ENCODE measurements around the gene KIF18B.

The KIF18B gene

DNA sequence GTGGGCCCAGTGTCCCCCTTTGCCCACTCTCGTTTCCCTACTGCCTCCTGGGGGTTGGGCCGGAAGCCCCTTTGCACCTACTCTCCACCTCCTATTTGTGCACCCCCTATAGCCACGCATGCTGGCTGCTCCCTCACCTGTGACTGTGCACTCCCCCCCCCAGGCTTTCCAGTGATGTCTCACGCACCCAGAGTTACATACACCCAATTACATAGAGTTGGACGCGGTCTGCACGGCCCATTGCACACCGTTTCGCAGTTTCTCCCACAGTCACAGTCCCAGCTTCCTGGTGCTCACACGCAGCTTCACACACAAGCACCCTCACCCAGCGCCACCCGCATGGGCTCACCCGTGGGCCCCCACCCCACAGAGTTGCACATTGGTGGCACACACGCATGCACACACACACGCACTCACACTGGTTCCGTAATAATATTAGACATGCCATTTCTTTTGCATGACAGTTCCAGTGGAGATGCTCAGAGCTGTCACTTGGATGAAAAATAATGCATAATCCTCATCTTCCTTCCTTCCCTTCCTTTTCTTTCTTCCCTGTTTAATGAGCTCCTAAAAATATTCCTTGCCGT, 42.1 kb upstream of the KIF18B start:
- TF ChIP-seq, protein P1, sequence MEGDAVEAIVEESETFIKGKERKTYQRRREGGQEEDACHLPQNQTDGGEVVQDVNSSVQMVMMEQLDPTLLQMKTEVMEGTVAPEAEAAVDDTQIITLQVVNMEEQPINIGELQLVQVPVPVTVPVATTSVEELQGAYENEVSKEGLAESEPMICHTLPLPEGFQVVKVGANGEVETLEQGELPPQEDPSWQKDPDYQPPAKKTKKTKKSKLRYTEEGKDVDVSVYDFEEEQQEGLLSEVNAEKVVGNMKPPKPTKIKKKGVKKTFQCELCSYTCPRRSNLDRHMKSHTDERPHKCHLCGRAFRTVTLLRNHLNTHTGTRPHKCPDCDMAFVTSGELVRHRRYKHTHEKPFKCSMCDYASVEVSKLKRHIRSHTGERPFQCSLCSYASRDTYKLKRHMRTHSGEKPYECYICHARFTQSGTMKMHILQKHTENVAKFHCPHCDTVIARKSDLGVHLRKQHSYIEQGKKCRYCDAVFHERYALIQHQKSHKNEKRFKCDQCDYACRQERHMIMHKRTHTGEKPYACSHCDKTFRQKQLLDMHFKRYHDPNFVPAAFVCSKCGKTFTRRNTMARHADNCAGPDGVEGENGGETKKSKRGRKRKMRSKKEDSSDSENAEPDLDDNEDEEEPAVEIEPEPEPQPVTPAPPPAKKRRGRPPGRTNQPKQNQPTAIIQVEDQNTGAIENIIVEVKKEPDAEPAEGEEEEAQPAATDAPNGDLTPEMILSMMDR (IDR thresholded peaks at IDR 0.05) = no peak
- H3K9me3 ChIP-seq = no peaks in the 10 kb centered on the region
- H3K4me3 ChIP-seq (ENCODE audit: low read depth in 1 of 2, low read length in 1 of 2) = no peak overlapping the region

DNA sequence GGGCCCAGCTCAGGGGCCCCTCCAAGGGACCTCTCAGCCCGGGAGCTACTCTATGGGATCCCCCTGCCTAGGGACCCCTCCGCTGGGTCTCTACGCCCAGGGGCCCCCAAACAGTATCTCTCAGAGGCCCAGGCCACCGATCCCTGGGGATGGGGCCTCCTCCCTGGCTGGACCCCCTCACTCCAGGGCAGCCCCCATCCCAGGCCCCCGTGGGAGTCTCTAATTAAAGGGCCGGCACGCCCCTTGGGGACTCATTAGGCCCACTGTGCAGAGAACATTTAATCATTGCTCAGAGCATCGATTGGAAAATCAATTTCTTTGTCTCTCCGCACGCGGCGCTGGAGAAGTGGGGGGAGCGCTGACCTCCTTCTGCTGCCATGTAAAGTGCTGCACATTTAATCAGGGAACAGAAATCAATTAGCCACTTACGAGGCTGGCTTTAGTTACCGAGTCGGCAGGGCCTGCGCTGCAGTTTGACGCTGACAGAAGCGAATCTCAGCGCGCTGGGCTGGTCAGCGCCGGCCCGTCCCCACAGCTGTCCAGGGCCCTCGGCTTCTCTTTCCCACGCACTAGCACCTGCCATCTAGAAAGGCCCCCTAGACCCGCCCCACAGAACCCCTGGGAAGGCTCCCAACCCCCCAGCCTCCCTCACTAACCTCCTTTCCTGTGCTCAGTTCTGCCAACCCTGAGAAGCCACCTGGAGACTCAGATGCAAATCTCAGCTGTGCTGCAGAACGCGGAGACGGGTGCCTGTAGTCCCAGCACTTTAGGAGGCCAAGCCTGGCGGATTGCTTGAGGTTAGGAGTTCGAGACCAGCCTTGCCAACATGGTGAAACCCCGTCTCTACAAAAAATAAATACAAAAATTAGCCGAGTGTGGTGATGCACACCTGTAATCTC, 40.7 kb upstream of the KIF18B start:
- Histone ChIP-seq H3K27ac (no peak overlapping the region), H3K27me3 (peaks cover 83% of the 10 kb centered on the region), H3K4me1 (ENCODE audit: control insufficient read depth in 1 of 2, insufficient read depth in 1 of 2, low read depth in 1 of 2, low read length in 1 of 2) (no peaks in the 10 kb centered on the region), H3K36me3 (no peaks in the 10 kb centered on the region), H3K4me3 (ENCODE audit: low read depth in 1 of 2, low read length in 1 of 2) (no peak overlapping the region), H3K9me3 (no peaks in the 10 kb centered on the region)
- TF ChIP-seq, protein P1 (IDR thresholded peaks at IDR 0.05) = no peak

More for the DNA sequence above, 42.1 kb upstream of the KIF18B start:
- peaks cover 92% of the 10 kb centered on the region for H3K27me3 ChIP-seq
- H3K4me1 ChIP-seq (ENCODE audit: control insufficient read depth in 1 of 2, insufficient read depth in 1 of 2, low read depth in 1 of 2, low read length in 1 of 2) = no peaks in the 10 kb centered on the region
- no peaks in the 10 kb centered on the region for H3K36me3 ChIP-seq
- H3K27ac ChIP-seq = no peak overlapping the region

DNA sequence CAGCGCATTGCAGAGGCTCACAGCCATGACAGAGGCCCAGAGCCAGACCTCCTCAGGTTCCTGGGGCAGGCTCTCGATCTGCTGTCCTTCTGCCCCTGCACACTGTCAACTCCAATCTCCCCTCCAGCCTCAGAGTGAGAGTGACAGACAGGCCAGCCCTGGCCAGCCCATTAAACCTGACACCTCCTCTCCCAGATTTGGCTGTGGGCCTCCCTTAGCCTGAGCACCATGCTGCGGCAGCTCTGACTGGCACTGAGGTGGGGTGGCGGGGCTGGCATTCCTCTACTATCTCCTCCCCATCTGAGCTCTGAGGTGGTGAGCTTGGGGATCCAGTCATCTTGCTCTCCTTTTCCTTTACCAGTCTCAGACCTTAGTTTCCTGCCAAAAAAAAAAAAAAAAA, 36.0 kb upstream of the KIF18B start:
- Histone ChIP-seq H3K27me3 (peaks cover 86% of the 10 kb centered on the region), H3K4me3 (ENCODE audit: low read depth in 1 of 2, low read length in 1 of 2) (no peak overlapping the region), H3K36me3 (no peaks in the 10 kb centered on the region), H3K9me3 (no peaks in the 10 kb centered on the region), H3K27ac (no peak overlapping the region), H3K4me1 (ENCODE audit: control insufficient read depth in 1 of 2, insufficient read depth in 1 of 2, low read depth in 1 of 2, low read length in 1 of 2) (no peaks in the 10 kb centered on the region)
- TF ChIP-seq, protein P1 (IDR thresholded peaks at IDR 0.05) = no peak

DNA sequence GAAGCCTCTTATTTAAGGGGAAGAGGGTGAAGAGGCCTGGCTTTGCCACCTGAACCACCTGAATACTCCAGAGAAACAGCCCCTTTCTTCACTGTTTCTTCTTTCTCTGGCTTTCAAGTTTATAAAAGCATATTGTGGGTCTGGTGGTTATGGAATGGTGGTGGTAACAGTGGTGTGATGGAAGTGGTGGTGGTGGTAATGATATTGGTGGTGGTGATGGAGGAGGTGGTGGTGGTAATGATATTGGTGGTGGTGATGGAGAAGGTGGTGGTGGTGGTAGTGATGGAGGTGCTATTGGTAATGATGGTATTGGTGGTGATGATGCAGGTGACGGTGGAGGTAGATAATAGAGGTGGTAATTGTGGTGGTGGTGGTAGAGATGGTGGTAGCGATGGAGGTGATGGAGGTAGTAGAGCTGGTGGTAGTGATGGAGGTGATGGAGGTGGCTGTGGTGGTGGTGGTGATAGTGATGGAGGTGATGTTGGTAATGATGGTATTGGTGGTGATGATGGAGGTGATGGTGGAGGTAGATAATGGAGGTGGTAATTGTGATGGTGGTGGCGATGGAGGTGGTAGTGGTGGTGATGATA, 34.6 kb upstream of the KIF18B start:
- TF ChIP-seq, protein P1 (IDR thresholded peaks at IDR 0.05) = no peak
- H3K36me3 ChIP-seq = no peaks in the 10 kb centered on the region
- no peaks in the 10 kb centered on the region for H3K4me1 ChIP-seq (ENCODE audit: control insufficient read depth in 1 of 2, insufficient read depth in 1 of 2, low read depth in 1 of 2, low read length in 1 of 2)
- H3K4me3 ChIP-seq (ENCODE audit: low read depth in 1 of 2, low read length in 1 of 2) = no peak overlapping the region
- H3K27me3 ChIP-seq = peaks cover 86% of the 10 kb centered on the region
- H3K27ac ChIP-seq = no peak overlapping the region
- no peaks in the 10 kb centered on the region for H3K9me3 ChIP-seq

DNA sequence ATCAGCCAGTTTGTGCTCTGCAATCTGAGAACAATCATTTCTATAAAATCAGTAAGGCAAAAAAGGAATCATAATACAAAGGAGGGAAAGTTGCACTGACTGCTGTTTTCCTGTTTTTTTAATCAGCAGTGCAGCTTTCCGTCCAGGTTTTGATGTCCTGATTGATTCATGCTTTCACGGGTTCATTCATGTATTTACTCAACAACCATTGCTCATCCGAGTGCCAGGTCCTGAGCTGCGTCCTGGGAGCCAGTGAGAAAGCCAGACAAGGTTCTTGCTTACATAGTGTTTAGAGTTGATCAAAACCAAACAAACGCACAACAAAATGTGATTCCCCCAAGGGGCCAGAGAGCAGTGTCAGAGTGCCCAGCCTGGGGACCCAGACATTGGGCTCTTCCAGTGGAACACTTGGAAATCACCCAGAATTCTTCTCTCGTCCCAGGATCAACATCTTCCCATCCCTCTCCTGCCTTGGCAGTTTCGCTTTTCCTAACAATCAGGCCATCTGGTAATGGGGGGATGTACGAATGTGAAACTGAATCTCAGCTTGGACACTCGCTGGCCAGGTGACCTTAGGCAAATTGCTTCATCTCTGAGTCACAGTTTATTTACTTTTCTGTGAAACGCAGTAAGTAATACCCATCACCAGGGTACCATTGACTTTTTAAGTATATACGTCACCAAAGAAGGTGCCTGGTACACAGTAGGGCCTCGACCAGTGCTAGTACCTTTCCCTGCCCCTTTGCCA, 33.8 kb upstream of the KIF18B start:
- Histone ChIP-seq H3K4me1 (ENCODE audit: control insufficient read depth in 1 of 2, insufficient read depth in 1 of 2, low read depth in 1 of 2, low read length in 1 of 2) (no peaks in the 10 kb centered on the region), H3K27me3 (peaks cover 86% of the 10 kb centered on the region), H3K9me3 (no peaks in the 10 kb centered on the region), H3K27ac (no peak overlapping the region), H3K4me3 (ENCODE audit: low read depth in 1 of 2, low read length in 1 of 2) (no peak overlapping the region), H3K36me3 (no peaks in the 10 kb centered on the region)
- TF ChIP-seq, protein P1 (IDR thresholded peaks at IDR 0.05) = no peak
